ENCODE measurements around the gene SHQ1. TPM values are rescaled to one million over a fixed set of nuclear protein-coding genes. Genes with fewer than 3 reads are reported as not detected.
"Not testable (repeated sequence)": the region's sequence is repeated elsewhere in the genome, so short reads cannot be mapped to it uniquely, and the experiment has no call there.

SHQ1 gene
- total RNA-seq, 4 donors from 2014 or later: 8.7 to 19.9 (median 12.4) TPM

DNA sequence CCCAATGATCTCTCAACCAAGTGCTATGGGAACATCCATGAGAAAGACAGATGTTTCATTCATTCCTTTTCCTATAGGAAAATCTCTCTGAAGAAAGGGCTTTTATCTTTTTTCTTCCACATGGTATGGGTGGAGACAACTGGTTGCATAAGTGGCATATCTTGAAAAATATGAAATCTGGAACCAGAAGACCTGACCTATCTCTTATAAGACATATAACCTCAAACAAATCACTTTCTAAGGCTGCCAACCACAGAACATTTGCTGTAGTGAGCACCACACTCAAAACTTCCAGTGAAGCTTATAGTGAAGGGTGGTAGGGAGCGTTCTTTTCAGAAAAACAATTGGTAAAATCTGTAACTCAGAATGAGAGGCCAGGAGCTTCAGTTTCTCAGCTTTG lies 58.5 kb downstream of the SHQ1 start:
- intact Hi-C loops (cut with DNase I): no loop called here
- Histone ChIP-seq H3K4me1 (no peaks in the 10 kb centered on the region), H3K9me3 (no peaks in the 10 kb centered on the region), H3K4me3 (no peak overlapping the region), H3K27ac (replicated peaks in 1 of 4) (no peak overlapping the region), H3K36me3 (peaks cover 5 to 28% (median 10%) of the 10 kb centered on the region in 4 donors), H3K27me3 (no peaks in the 10 kb centered on the region)
- TF ChIP-seq POLR2AphosphoS5 (IDR thresholded peaks at IDR 0.05): no peak
- DNase-seq (ENCODE audit: extremely low spot score): no peak
- 100% methylated on average over 1 of the region's 1 CpG for WGBS

DNA sequence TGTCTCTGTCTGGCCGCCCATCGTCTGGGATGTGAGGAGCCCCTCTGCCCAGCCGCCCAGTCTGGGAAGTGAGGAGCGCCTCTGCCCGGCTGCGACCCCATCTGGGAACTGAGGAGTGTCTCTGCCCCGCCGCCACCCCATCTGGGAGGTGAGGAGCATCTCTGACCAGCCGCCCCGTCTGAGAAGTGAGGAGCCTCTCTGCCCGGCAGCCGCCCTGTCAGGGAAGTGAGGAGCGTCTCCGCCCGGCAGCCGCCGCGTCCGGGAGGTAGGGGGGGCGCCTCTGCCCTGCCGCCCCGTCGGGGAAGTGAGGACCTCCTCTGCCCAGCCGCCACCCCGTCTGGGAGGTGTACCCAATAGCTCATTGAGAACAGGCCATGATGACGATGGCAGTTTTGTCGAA lies 60.0 kb downstream of the SHQ1 start:
- H3K27ac ChIP-seq (replicated peaks in 1 of 4); H3K27me3 ChIP-seq; DNase-seq (ENCODE audit: extremely low spot score); H3K4me3 ChIP-seq; intact Hi-C loops (cut with DNase I); H3K9me3 ChIP-seq; H3K4me1 ChIP-seq: not testable (repeated sequence)
- peaks cover 5 to 31% (median 11%) of the 10 kb centered on the region in 4 donors for H3K36me3 ChIP-seq
- WGBS: 96% methylated on average over 12 of the region's 27 CpGs

DNA sequence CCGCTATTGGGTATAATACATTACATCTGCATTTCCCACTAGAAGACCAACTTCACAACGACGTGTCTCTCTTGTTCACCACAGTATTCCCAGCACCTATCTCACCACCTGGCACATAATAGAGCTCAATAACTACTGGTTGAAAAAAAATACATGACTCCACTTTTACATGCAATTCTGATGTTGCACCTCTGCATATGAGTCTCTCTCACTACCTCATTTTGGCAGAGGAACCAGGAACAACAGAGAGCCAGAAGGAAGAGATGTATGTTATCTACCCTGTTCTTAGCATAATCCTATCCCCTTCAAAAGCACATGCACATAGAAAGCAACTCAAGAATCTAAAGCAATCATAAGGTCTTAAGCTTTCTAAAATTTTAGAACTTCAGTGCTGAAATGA lies 61.6 kb downstream of the SHQ1 start:
- no peaks in the 10 kb centered on the region for H3K9me3 ChIP-seq
- DNase-seq (ENCODE audit: extremely low spot score): no peak
- 97% methylated on average over 3 of the region's 3 CpGs for WGBS
- H3K27me3 ChIP-seq: no peaks in the 10 kb centered on the region
- peaks cover 0 to 16% (median 2%) of the 10 kb centered on the region in 4 donors for H3K36me3 ChIP-seq
- H3K27ac ChIP-seq (replicated peaks in 1 of 4): no peak overlapping the region
- intact Hi-C loops (cut with DNase I): no loop called here
- TF ChIP-seq POLR2A (IDR thresholded peaks at IDR 0.05; ENCODE audit: low read depth): no peak
- TF ChIP-seq POLR2AphosphoS5 (IDR thresholded peaks at IDR 0.05): no peak
- TF ChIP-seq, protein P1, sequence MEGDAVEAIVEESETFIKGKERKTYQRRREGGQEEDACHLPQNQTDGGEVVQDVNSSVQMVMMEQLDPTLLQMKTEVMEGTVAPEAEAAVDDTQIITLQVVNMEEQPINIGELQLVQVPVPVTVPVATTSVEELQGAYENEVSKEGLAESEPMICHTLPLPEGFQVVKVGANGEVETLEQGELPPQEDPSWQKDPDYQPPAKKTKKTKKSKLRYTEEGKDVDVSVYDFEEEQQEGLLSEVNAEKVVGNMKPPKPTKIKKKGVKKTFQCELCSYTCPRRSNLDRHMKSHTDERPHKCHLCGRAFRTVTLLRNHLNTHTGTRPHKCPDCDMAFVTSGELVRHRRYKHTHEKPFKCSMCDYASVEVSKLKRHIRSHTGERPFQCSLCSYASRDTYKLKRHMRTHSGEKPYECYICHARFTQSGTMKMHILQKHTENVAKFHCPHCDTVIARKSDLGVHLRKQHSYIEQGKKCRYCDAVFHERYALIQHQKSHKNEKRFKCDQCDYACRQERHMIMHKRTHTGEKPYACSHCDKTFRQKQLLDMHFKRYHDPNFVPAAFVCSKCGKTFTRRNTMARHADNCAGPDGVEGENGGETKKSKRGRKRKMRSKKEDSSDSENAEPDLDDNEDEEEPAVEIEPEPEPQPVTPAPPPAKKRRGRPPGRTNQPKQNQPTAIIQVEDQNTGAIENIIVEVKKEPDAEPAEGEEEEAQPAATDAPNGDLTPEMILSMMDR (IDR thresholded peaks at IDR 0.05): no peak
- TF ChIP-seq EP300 (IDR thresholded peaks at IDR 0.05): no peak
- no peak overlapping the region for H3K4me3 ChIP-seq
- H3K4me1 ChIP-seq: no peaks in the 10 kb centered on the region

DNA sequence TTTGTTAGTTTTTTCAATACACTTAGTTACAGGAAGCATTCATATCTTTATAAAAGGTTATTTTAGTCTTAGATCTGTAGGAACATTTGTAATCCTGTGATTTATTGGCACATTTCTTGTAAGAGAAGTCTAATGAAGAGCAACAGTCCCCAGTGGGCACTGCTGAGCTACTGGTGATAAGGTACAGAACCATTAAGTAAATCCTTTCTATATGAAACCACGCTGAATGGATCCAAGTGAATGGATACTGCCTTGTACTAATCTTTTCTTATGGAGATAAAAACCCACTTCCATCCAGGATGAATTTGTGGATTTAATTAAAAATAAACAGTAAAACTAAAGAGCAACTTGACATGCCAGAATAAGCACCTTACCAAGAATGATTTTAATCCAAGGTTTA lies 64.0 kb downstream of the SHQ1 start:
- TF ChIP-seq, protein P1 (IDR thresholded peaks at IDR 0.05): no peak
- TF ChIP-seq POLR2A (IDR thresholded peaks at IDR 0.05; ENCODE audit: low read depth) (no peak), EP300 (IDR thresholded peaks at IDR 0.05) (no peak), POLR2AphosphoS5 (IDR thresholded peaks at IDR 0.05) (no peak)
- Histone ChIP-seq H3K4me3 (no peak overlapping the region), H3K4me1 (no peaks in the 10 kb centered on the region), H3K27me3 (no peaks in the 10 kb centered on the region), H3K9me3 (no peaks in the 10 kb centered on the region), H3K27ac (replicated peaks in 1 of 4) (no peak overlapping the region), H3K36me3 (peaks cover 0 to 23% (median 12%) of the 10 kb centered on the region in 4 donors)
- no peak for DNase-seq (ENCODE audit: extremely low spot score)
- intact Hi-C loops (cut with DNase I): no loop called here
- 97% methylated on average over 1 of the region's 1 CpG for WGBS

DNA sequence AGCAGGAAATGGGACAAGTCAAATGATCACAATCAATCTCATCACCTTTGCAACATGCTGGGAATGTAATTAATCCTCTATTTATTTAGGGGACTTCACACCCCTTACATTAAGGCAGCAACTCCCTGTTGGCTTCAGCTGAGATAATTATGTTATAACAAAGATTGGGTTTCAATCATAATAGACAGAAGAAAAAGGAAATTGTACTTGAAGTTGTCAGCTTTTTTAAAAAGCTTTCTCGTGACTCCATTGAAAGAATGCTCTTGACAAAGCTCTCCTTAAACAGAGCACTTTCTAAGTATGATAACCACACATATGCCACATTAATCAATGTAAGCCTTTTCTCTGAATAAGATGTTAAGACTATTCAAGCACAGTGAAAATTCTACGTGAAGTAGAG lies 65.7 kb downstream of the SHQ1 start:
- no peak for DNase-seq (ENCODE audit: extremely low spot score)
- Histone ChIP-seq H3K4me3 (no peak overlapping the region), H3K4me1 (no peaks in the 10 kb centered on the region), H3K36me3 (peaks cover 0 to 18% (median 11%) of the 10 kb centered on the region in 4 donors), H3K9me3 (no peaks in the 10 kb centered on the region), H3K27ac (replicated peaks in 1 of 4) (no peak overlapping the region), H3K27me3 (no peaks in the 10 kb centered on the region)
- TF ChIP-seq EP300 (IDR thresholded peaks at IDR 0.05) (no peak), POLR2A (IDR thresholded peaks at IDR 0.05; ENCODE audit: low read depth) (no peak), POLR2AphosphoS5 (IDR thresholded peaks at IDR 0.05) (no peak)
- TF ChIP-seq, protein P1 (IDR thresholded peaks at IDR 0.05): no peak
- 88% methylated on average over 2 of the region's 2 CpGs for WGBS
- intact Hi-C loops (cut with DNase I): no loop called here

All from esophagus muscularis mucosa (tissue), 4 donors.